GM12878 (cell line): Measurements from ENCODE around the gene PRRT4.

Source experiments
- CBX5 ChIP-seq: sonication (generic); IDR thresholded peaks from 2 replicates; pipeline ENCODE4 v1.6.1; 2016; ENCODE audit warnings: low read depth, moderate library complexity, mild to moderate bottlenecking, inconsistent platforms
- CTCF ChIP-seq, 3 experiments: IDR thresholded peaks in 2 of 3; conservative IDR thresholded peaks in 1 of 3; 2 replicates each; pipeline ENCODE4 v1.5.1; 2011; ENCODE audit warnings: low read depth in 3 of 3, low read length in 3 of 3, mild to moderate bottlenecking in 3 of 3, control low read depth in 2 of 3, moderate library complexity in 2 of 3, inconsistent platforms in 1 of 3, mixed read lengths in 1 of 3; ENCODE audit not compliant: control insufficient read depth in 2 of 3, insufficient read depth in 1 of 3; ENCODE audit errors: extremely low read depth in 1 of 3
- EP300 ChIP-seq, 2 experiments: fragments of 150-350 bp in 1 of 2; IDR thresholded peaks; 2 replicates each; pipeline ENCODE4 v1.6.1; 2011 to 2012; ENCODE audit warnings: low read depth in 2 of 2, low read length in 2 of 2, borderline replicate concordance in 1 of 2, improper control_type of control experiment in 1 of 2, inconsistent platforms in 1 of 2; ENCODE audit not compliant: control insufficient read depth in 1 of 2
- EZH2 ChIP-seq: IDR thresholded peaks from 2 replicates; pipeline ENCODE4 v1.6.1; 2012; ENCODE audit warnings: low read depth, mild to moderate bottlenecking, control low read depth, inconsistent platforms, low read length, borderline replicate concordance; ENCODE audit not compliant: control insufficient read depth
- HCFC1 ChIP-seq: fragments of 150-350 bp; IDR thresholded peaks from 2 replicates; pipeline ENCODE4 v1.6.1; 2014; ENCODE audit warnings: low read length
- HDAC6 ChIP-seq: fragments of 200-600 bp; sonication (generic); IDR thresholded peaks from one replicate; pipeline ENCODE4 v1.8.0; 2017; ENCODE audit warnings: antibody characterized with exemption; ENCODE audit not compliant: unreplicated experiment
- HSF1 ChIP-seq: fragments of 150-350 bp; IDR thresholded peaks from 2 replicates; pipeline ENCODE4 v1.6.1; 2014; ENCODE audit warnings: mild to moderate bottlenecking, low read depth, low read length
- MAX ChIP-seq: IDR thresholded peaks from 2 replicates; pipeline ENCODE4 v1.6.1; 2012; ENCODE audit warnings: low read depth, low read length, improper control_type of control experiment
- POLR2A ChIP-seq: IDR thresholded peaks from 2 replicates; pipeline ENCODE4 v1.6.1; 2011; ENCODE audit warnings: low read depth, mild to moderate bottlenecking, low read length
- REST ChIP-seq: IDR thresholded peaks from 2 replicates; pipeline ENCODE4 v1.6.1; 2012; ENCODE audit warnings: mild to moderate bottlenecking, low read depth, low read length
- SMARCA5 ChIP-seq: fragments of 450-650 bp; IDR thresholded peaks from 2 replicates; pipeline ENCODE4 v1.6.1; 2017; ENCODE audit warnings: mild to moderate bottlenecking
- TAF1 ChIP-seq: IDR thresholded peaks from 2 replicates; pipeline ENCODE4 v1.6.1; 2011; ENCODE audit warnings: mild to moderate bottlenecking, low read depth, low read length, borderline replicate concordance
- ZNF687 ChIP-seq: fragments of 450-650 bp; IDR thresholded peaks from 2 replicates; pipeline ENCODE4 v1.6.1; 2017; ENCODE audit warnings: mild to moderate bottlenecking, moderate library complexity

GRCh38 chr7:128381161-128381821 lies 19.8 kb upstream of the PRRT4 start:
- TF ChIP-seq MAX = no peak
- peak; percentile 28 to 71 (median 56) for TF ChIP-seq CTCF (IDR thresholded peaks at IDR 0.05 in 2 of 3, conservative IDR thresholded peaks at IDR 0.05 in 1 of 3; ENCODE audit: control insufficient read depth in 2 of 3, extremely low read depth in 1 of 3, insufficient read depth in 1 of 3, low read depth in 3 of 3, low read length in 3 of 3)
- TF ChIP-seq REST = no peak
- TF ChIP-seq HCFC1 = no peak
- TF ChIP-seq HDAC6 = no peak
- no peak for TF ChIP-seq EP300 (IDR thresholded peaks at IDR 0.05; ENCODE audit: borderline replicate concordance in 1 of 2, control insufficient read depth in 1 of 2, low read depth in 2 of 2, low read length in 2 of 2)
- no peak for TF ChIP-seq SMARCA5
- TF ChIP-seq EZH2 = no peak
- no peak for TF ChIP-seq POLR2A
- no peak for TF ChIP-seq CBX5
- TF ChIP-seq ZNF687 = no peak
- TF ChIP-seq HSF1 = no peak
- TF ChIP-seq TAF1 = no peak
